Measurements from ENCODE around the gene TMEM178A.

- TF ChIP-seq, protein P1, sequence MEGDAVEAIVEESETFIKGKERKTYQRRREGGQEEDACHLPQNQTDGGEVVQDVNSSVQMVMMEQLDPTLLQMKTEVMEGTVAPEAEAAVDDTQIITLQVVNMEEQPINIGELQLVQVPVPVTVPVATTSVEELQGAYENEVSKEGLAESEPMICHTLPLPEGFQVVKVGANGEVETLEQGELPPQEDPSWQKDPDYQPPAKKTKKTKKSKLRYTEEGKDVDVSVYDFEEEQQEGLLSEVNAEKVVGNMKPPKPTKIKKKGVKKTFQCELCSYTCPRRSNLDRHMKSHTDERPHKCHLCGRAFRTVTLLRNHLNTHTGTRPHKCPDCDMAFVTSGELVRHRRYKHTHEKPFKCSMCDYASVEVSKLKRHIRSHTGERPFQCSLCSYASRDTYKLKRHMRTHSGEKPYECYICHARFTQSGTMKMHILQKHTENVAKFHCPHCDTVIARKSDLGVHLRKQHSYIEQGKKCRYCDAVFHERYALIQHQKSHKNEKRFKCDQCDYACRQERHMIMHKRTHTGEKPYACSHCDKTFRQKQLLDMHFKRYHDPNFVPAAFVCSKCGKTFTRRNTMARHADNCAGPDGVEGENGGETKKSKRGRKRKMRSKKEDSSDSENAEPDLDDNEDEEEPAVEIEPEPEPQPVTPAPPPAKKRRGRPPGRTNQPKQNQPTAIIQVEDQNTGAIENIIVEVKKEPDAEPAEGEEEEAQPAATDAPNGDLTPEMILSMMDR (IDR thresholded peaks at IDR 0.05) = no peak
- no peak for TF ChIP-seq POLR2A (IDR thresholded peaks at IDR 0.05)
These were observed 34.0 kb upstream of the TMEM178A start for GRCh38 chr2:39631718-39632117.
